Measurements from ENCODE around the gene WDR27.
"Not testable (repeated sequence)": the region's sequence is repeated elsewhere in the genome, so short reads cannot be mapped to it uniquely, and the experiment has no call there.

Gene WDR27

DNA sequence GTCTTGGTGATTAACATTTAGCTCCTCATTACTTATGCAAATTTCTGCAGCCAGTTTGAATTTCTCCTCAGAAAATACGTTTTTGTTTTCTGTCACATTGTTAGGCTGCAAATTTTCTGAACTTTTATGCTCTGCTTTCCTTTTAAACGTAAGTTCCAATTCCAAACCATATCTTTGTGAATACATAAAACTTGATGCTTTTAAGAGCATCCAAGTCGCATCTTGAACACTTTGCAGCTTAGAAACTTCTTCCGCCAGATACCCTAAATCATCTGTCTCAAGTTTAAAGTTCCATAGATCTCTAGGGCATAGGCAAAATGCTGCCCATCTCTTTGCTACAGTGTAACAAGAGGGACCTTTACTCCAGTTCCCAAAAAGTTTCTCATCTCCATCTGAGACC, 234.1 kb downstream of the WDR27 start:
- not testable (repeated sequence) for DNase-seq

DNA sequence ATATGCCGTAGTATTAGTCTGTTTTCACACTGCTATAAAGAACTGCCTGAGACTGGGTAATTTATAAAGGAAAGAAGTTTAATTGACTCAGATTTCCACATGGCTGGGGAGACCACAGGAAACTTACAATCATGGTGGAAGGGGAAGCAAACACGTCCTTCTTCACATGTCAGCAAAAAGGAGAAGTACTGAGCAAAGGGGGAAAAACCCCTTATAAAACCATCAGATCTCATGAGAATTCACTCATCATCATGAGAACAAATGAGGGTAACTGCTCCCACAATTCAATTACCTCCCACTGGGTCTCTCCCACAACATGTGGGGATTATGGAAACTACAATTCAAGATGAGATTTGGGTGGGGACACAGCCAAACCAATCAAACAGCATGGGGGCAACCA, 235.6 kb downstream of the WDR27 start:
- DNase-seq = not testable (repeated sequence)

DNA sequence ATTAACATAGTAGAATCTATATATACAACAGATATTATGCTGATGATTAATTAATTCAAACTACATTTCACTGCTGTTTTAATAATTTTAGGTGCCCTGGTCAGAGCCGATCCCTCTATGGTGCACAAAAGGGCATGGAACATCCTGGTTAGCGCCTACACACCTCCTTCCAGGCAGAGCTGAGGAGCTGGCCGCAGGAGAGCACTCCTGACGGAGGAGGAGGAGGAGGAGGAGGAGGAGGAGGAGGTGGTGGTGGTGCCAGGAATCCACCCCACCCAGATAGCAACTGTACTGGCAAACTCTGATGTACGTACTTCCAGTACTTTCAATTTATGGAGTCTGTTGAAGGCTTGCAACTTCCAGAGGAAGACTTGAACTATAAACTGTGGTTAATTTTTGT, 244.1 kb downstream of the WDR27 start:
- no peak for DNase-seq

DNA sequence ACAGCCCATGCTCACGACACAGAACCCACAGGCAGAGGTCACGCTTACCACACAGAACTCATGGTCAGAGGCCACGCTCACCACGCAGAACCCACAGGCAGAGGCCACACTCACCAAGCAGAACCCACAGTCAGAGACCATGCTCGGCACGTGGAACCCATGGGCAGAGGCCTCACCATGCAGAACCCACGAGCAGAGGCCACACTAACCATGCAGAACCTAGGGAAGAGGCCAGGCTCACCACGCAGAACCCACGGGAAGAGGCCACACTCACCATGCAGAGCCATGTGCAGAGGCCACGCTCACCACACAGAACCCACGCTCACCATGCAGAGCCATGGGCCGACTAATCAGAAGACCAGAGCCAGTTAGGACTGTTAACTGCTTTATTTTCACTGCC, 245.0 kb downstream of the WDR27 start:
- no peak for DNase-seq

DNA sequence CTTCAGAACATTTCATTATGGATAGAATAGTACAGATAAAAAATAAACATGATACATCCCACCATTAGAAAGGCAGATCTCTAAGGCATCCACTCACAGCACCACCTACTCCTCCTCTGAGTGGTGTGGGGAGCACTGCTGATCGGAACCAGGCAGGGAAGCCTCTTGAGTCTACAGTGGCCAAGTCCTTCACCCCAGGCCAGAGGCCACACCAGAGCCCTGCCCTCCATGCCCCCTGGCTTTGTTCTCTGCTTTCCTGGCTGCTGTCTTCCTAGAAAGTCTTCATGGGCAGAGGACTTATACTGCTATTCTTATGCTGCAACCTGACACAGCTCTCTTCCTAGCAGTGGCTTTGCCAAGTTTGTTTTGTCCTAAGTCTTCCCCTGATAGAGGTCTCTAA, 246.4 kb downstream of the WDR27 start:
- DNase-seq = no peak

DNA sequence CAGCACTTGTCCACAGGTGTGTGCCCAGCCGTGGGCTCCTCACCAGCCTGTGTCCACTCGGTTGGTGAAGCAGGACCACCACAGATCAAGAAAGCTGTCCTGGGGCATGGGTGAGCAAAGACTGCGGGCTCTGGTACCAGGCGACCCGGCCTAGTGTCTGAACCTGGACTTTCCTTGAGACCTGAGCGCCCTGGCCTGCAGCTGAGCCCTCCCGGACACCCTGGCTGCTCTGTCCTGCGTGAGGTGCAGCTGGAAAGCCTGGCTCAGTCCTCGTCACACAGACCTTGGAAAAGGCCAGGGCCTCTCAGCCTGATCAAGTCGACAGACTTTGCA, 247.0 kb downstream of the WDR27 start:
- DNase-seq = no peak

DNA sequence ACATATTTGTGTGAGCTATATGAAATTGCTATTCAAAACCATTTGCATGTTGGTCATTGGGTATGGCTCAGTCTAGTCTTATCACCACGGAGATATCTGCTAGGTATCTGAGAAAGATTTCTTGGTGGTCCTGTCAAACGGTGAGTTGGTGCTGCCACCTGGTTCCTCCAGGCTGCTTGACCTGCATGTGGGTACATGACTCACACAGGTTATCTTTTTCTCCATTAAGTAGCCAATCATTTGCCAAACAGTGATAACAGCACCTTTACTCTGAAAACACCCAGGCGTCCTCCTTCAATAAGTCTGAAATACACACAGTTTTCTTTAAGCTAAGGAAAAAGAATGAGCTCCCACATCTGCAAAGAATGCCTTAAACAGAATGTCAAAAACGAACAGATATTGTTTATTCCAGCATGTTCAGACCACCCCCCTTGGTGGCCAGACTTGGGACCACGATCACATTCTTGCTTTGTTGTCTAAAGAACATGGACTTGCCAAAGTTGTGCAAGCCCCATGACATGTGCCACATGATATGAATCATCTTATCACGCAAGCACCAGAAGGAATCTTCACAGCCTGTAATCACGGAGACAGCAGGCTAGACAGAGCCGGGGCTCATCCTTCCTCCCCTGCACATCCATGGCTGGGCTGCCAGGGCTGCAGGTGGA, 247.5 kb downstream of the WDR27 start:
- no peak for DNase-seq

DNA sequence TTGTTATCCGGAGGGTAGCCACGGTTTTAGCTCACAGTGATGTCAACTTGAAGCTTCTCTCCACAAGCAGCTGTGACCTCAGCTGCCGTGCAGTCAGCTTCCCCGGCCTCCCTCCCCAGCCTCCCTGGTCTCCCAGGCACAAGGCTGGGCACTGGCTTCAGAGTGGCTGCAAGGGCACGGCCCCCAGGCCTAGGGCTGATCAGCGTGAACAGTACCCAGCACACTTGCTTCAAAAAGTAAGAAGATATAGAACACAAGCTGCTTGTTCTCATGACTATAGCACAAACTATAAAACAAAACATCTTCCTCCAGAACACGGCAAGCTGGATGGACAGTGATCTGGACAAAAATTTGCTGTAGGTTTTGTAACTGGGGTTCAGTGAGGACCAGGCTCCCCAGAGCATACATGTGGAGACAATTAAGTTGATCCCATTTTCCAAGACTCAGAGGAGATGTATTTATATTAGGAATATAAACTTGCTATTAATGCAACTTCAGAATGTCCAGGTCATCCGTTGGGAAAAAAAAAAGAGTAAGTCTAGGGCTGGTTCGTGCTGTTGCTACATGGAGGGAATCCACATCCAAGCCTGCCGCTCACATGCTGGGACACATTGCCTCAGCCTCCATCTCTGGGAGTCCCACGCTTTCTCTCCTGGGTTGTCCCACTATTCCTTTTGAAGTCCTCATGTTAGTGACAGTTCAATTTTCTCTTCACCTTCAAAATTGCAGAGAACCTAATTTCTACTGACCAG, 248.8 kb downstream of the WDR27 start:
- no peak for DNase-seq

DNA sequence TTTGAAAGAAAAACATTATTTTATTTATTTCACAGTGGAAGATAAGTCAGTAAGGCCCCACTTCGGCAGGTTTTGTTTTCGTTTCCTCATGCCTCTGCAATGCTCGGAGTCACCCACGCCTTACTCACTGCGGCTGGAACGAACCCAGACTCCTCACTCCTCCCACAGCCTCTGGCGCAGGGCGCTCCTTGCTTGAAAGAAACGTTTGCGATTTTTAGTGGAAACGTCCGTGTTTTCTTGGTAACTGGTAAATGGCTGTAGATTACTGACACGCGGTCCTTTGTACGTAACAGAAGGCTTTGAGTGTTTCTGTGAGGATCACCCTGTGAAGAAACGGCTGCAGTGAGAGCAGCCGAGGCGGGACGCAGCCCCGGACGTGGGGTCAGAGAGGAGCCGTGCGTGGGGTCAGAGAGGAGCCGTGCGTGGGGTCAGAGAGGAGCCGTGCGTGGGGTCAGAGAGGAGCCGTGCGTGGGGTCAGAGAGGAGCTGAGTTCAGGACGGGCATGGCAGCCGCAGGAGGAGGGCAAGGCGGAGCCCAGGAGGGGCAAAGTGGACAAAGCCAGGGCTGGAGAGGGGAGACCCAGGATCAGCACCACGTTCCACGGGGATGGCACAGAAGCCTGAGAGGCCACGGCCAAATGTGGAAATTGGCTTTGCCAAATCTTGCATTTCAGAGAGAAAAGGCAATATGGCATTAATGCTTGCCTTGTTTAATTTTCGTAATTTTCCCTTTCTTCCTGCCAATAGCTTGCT, 249.5 kb downstream of the WDR27 start:
- DNase-seq = no peak

DNA sequence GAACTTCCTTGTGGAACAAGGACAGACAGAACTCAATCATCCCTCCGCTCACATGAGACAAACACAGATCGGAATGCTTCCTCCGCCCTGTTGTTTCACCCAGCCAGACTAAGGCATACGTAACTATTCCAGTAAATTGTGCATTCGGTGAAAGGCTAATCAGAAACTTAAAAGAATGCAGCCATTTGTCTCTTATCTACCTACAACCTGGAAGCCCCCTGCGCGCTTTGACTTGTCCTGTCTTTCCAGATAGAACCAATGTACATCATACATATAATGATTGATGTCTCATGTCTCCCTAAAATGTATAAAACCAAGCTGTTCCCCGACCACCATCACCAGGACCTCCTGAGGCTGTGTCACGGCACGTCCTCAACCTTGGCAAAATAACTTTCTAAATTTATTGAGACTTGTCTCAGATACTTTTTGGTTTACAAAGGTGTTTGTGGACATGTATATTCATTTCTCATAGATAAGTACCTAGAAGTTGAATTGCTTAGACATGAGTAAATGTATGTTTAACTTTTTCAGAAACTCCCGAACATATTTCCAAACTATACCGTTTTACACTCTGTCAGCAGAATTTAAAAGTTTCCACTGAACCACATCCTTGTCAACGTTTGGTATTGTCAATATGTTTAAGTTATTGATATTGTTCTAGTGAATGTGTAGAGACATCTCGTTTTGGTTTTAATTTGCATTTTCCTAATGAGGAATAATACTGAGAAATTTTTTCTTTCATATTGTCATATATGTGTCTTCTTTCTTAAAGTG, 250.6 kb downstream of the WDR27 start:
- no peak for DNase-seq

DNA sequence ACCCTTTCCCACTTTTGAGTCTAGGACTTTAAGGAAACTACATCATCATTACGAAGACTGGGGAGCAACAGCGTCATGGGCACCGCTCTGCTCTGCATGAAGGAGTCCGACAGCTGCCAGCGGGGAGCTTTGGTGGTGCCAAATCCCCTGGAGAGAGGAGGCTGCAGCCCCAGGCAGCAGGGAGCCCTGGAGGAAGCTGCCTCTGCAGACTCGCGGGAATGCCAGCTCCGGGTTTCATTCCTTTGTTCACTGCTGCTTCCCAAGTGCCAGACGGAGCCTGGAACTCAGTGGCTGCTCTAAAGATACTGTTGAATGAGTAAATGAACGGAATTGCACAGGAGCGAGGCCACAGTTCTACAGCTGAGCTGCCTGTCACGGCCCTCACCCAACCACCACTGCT, 251.7 kb downstream of the WDR27 start:
- no peak for DNase-seq

DNA sequence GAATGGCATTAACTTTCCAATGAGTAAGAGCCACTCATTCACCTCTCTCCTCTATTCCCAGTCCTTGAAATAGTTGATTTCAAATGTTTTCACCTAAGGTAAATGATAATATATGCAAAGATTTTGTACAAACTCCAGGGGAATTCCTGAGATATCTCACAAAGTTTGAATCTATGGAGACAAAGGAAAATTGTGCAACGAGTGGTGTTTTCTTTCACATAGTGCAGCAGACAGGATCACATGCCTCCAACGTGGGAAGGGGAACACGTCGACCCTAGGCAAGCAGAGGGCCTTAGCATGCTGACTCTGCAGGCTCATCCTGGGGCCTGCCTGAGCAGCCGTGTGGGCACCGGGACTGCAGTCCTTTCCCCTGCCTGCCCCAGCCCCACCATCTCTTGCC, 252.6 kb downstream of the WDR27 start:
- no peak for DNase-seq

DNA sequence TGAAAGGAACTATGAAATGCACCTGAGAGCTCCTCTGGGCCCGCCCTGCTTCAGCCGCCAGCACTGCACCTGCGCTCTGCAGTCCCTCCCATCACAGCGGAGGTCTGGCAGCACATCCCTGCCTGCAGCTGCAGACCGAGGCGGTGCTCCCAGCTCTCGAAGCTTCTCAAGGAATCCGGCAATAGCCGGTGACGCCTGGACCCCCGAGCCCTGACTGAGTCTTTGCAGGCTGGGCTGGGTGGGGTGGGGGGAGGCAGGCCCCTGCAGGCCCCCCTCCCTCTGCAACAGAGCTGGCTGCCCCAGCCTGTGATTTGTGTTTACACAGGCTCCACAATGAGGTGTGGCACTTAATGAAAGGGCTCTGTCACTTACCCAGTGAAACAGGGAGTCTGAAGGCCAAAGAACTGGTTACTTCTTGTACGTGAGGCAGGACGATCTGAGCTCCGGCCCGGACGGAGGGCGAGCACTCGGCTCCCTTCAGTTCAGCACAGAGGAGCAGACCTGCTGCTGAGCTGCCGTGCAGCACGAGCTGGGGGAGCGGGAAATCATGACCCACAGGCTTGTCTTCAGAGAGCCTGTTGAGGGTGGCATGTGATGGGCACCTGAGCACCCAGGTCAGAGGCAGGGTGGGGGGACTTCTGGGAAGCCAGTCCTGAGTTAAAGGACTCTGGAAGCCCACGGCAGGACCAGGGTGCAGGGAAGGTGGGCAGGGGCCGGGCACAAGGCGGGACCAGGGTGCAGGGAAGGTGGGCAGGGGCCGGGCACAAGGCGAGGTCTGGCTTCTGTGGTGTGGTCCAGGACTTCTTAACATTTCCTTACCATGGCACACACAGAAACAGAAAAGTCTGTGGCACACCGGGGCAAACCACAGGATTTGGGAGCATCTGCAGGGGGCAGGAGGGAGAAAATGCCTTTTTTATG, 255.9 kb downstream of the WDR27 start:
- DNase-seq = no peak

DNA sequence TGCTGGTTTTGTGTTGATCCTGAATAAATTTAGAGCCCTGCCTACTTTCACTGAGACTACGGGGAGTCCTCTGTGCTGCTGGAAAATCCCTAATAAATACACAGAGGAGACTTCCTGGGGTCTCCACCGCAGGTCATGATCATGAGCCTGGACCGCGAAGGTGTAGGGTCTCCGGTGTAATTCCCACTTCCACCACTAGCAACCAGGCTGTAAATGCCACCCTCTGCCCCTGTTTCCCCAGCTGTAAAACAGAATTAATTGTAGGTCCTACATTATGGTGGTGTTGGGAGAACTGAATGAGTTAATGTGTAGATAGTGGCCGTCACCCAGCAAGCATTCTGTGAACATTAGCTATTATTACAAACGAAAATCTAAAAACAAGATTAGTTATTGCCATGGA, 256.6 kb downstream of the WDR27 start:
- no peak for DNase-seq

DNA sequence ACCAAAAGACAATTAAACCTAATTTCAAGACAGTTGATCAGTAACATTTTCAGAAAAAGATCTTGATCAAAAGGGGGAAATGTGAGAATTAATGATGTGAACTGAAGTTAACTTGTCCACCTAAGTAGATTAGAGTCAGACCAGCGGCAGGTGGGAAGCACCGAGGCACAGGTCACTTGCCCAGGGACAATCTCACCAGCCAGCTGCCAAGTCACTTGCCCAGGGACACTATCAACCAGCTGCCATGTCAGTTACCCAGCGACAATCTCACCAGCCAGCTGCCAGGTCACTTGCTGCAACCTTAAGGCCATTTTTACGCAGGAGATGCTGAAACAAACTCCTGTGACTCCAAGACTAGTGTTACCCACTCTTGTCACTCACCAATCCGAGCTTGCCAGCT, 260.5 kb downstream of the WDR27 start:
- no peak for DNase-seq

DNA sequence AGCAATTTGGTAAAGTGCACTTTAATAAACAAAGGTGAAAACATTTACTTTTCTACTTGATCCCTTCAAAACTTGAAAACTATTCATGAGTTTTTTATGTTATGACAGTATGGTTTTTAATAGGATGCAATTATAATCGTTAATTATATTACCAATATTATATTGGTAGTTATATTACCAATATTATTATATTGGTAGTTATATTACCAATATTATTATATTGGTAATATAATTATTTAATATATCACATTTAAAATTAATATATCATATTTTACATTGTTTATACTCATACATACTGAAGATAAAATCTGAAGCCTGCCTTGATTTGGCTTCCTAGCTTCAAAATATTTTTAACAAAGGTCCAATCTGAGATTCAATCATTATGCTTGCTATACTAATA, 262.1 kb downstream of the WDR27 start:
- DNase-seq = no peak

DNA sequence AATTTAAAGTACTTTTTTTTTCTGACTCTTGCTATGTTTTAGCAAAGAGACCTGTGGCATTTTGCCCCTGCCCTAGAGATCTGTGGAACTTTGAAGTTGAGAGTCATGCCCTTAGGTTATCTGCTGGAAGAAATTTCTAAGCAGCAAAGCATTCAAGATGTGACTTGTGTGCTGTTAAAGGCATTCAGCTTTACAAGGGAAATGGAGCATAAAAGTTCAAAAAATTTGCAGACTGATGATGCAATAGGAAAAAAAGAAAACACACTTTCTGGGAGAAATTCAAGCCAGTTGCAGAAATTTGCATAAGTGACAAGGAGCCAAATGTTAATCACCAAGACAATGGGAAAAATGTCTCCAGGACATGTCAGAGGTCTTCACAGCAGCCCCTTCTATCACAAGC, 267.3 kb downstream of the WDR27 start:
- not testable (repeated sequence) for DNase-seq

DNA sequence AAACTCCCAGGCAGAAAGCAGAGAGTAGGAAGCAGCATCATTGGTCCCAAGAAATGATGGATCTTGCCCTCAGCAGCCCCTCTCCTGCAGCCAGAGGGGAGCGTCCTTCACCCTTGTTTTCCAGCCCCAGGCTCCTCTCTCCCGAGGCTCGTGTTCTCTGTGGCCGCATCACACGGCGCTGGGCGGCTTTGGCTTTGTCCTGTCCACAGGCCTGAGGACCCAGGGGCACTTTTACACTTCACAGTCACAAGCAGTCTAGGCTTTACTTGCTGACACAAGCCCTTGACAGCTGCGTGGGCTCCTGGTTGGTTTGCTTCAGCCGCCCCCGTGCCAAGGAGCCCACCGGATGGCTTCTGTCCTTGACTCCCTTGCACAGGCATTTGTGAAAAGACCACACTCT, 272.8 kb downstream of the WDR27 start:
- DNase-seq = no peak

DNA sequence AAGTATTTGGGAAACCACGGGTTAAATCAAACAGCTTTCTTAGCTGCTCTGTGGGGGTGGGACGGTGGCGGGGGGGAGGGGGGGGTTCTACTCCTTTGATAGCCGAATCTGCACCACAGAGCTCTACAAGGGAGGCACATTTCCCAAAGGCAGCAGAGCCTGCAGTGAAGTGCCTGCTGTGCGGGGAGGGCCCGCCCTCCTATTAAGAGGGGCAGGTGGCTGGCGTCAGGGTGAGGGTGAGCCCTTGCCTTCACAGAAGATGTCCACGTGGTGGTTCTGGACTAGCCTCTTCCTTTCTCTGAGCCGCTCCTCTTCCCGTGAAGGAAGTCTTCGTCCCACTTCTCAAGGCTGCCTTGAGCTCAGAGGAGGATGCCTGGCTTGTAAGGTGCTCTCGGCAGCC, 273.3 kb downstream of the WDR27 start:
- no peak for DNase-seq

DNA sequence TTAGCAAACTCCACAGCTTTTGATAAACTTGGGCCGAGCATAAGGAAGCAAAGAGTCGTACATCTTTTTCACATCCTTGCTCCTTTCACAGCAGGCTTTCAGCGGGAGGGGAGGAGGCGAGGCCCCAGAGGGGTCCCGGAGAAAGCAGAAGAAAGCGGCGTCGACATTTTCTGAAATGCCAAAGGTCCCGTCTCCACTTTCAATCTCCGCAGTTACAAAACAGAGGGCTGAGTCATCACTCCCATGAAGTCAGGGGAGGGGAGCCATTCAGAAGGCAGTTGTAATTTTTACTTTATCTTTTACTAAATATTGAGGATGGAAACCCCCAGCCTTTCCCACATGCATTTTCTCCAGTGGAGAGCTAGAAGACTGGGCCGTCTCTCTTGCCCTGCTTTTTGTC, 274.0 kb downstream of the WDR27 start:
- DNase-seq = no peak

DNA sequence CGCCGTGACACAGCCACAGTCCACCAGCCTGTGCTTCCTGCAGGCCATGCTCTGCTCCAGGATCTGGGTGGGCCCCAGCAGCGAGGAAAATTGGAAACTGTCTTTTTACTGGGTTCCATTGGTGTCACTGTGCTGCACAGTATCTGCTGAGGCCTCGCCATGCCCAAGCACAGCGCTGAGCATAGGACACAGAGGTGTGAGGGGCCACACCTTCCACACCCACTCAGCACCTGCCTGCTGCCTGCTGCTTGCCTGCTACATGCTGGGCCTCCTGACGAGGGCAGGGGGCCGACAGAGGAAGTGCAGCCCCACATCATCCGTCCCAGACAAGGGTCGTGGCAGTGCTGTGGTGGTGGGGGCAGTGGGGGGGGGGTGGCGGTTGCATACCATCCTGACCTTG, 275.2 kb downstream of the WDR27 start:
- DNase-seq = no peak
